Erythroblast (primary cell): ENCODE results near the gene CAV1.

Source experiments
- GATA1 ChIP-seq: IDR thresholded peaks from 2 replicates; pipeline ENCODE4 v1.6.1; 2011; ENCODE audit warnings: low read depth, mild to moderate bottlenecking, control low read depth, low read length, moderate library complexity
- POLR2A ChIP-seq: IDR thresholded peaks from 2 replicates; pipeline ENCODE4 v1.6.1; 2011; ENCODE audit warnings: mild to moderate bottlenecking, low read length

GRCh38 chr7:116528008-116528789, 3.4 kb downstream of the CAV1 start:
- no peak for TF ChIP-seq POLR2A
- TF ChIP-seq GATA1 = no peak
